Measurements from ENCODE around the gene CREBL2. TPM values are rescaled to one million over a fixed set of nuclear protein-coding genes. Genes with fewer than 3 reads are reported as not detected.
"Not testable (repeated sequence)": the region's sequence is repeated elsewhere in the genome, so short reads cannot be mapped to it uniquely, and the experiment has no call there.

The CREBL2 gene
- total RNA-seq, 2 donors from 2014 or later, result 19.5 to 25.2 TPM

- no peak for ATAC-seq (replicated peaks)
- H3K9me3 Mint-ChIP-seq, result peaks cover 4% of the 10 kb centered on the region
These were observed 24.6 kb upstream of the CREBL2 start for GRCh38 chr12:12586879-12587675.

DNA sequence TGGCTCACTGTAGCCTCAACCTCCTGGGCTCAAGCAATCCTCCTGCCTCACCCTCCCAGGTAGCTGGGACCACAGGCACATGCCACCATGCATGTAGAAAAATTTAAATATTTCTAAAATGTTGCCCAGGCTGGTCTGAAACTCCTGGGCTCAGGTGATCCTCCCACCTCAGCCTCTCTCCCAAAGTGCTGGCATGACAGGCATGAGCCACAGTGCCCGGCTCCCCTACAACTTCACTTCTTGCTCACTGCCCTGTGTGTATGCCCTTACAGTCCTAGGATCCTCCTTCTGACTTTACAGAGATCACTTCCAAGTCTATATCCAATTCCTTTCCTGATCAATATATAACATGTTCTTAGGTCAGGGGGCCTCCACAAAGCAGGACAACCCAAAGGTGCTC lies 23.8 kb upstream of the CREBL2 start:
- no peaks in the 10 kb centered on the region for H3K36me3 Mint-ChIP-seq (ENCODE audit: low read depth)
- peaks cover 29% of the 10 kb centered on the region for H3K4me1 Mint-ChIP-seq
- H3K4me3 Mint-ChIP-seq, result no peak overlapping the region
- no peak for ATAC-seq (replicated peaks)
- H3K27ac Mint-ChIP-seq, result no peak overlapping the region
- H3K27me3 Mint-ChIP-seq, result no peaks in the 10 kb centered on the region
- H3K9me3 Mint-ChIP-seq, result peaks cover 4% of the 10 kb centered on the region

More at GRCh38 chr12:12586879-12587675, 24.6 kb upstream of the CREBL2 start:
- Mint-ChIP-seq H3K36me3 (ENCODE audit: low read depth) (no peaks in the 10 kb centered on the region), H3K27me3 (no peaks in the 10 kb centered on the region), H3K27ac (no peak overlapping the region), H3K4me1 (peaks cover 37% of the 10 kb centered on the region), H3K4me3 (no peak overlapping the region)

DNA sequence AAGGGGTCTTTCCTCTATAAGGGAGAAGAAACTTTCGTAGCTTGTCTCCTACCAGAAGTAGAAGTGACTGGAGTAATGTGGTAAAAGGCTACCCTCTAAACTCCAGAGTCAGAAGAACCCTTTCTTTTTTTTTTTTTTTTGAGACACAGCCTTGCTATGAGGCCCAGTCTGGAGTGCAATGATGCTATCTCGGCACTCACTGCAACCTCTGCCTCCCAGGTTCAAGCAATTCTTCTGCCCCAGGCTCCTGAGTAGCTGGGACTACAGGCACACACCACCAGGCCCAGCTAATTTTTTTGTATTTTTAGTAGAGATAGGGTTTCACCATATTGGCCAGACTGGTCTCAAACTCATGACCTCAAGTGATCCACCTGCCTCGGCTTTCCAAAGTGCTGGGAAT lies 23.2 kb upstream of the CREBL2 start:
- H3K4me3 Mint-ChIP-seq; ATAC-seq (replicated peaks); H3K27me3 Mint-ChIP-seq; H3K36me3 Mint-ChIP-seq (ENCODE audit: low read depth); H3K9me3 Mint-ChIP-seq; H3K27ac Mint-ChIP-seq: not testable (repeated sequence)
- peaks cover 23% of the 10 kb centered on the region for H3K4me1 Mint-ChIP-seq

DNA sequence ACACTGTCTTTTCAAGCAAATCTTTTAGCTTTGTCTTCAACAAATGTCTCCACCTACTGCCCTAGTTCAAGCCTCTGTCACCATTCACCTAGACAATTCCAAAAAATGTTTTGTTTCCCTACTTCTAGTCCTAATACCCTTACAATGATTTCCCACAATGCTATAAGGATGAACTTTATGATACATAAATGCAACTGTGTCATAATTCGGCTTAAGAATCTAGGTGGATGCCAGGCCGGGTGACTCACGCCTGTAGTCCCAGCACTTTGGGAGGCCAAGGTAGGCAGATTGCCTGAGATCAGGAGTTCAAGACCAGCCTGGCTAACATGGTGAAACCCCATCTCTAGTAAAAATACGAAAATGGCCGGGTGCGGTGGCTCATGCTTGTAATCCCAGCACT lies 20.7 kb upstream of the CREBL2 start:
- ATAC-seq (replicated peaks), result no peak
- H3K4me3 Mint-ChIP-seq, result no peak overlapping the region
- H3K27ac Mint-ChIP-seq, result no peak overlapping the region
- no peaks in the 10 kb centered on the region for H3K36me3 Mint-ChIP-seq (ENCODE audit: low read depth)
- H3K27me3 Mint-ChIP-seq, result no peaks in the 10 kb centered on the region
- H3K4me1 Mint-ChIP-seq, result peaks cover 13% of the 10 kb centered on the region
- peaks cover 4% of the 10 kb centered on the region for H3K9me3 Mint-ChIP-seq

GRCh38 chr12:12592930-12593329 lies 18.7 kb upstream of the CREBL2 start:
- Mint-ChIP-seq H3K4me3 (no peak overlapping the region), H3K27me3 (no peaks in the 10 kb centered on the region), H3K4me1 (peaks cover 9% of the 10 kb centered on the region), H3K36me3 (ENCODE audit: low read depth) (no peaks in the 10 kb centered on the region), H3K9me3 (peaks cover 4% of the 10 kb centered on the region), H3K27ac (no peak overlapping the region)
- ATAC-seq (replicated peaks), result no peak

DNA sequence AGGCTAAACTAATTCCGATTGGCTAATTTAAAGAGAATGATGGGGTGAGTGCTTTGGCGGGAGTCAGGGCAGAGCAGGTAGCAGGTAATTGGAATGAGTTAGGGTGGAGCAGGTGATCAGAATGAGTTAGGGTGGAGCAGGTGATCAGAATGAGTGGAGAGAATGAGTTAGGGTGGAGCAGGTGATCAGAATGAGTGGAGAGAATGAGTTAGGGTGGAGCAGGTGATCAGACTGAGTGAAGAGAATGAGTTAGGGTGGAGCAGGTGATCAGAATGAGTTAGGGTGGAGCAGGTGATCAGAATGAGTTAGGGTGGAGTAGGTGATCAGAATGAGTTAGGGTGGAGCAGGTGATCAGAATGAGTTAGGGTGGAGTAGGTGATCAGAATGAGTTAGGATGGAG lies 15.7 kb upstream of the CREBL2 start:
- H3K27me3 Mint-ChIP-seq; H3K4me3 Mint-ChIP-seq; H3K36me3 Mint-ChIP-seq (ENCODE audit: low read depth); ATAC-seq (replicated peaks); H3K9me3 Mint-ChIP-seq; H3K4me1 Mint-ChIP-seq; H3K27ac Mint-ChIP-seq: not testable (repeated sequence)

- H3K27me3 Mint-ChIP-seq; H3K9me3 Mint-ChIP-seq; ATAC-seq (replicated peaks); H3K27ac Mint-ChIP-seq; H3K36me3 Mint-ChIP-seq (ENCODE audit: low read depth); H3K4me1 Mint-ChIP-seq; H3K4me3 Mint-ChIP-seq: not testable (repeated sequence)
These were observed 15.1 kb upstream of the CREBL2 start for GRCh38 chr12:12596598-12596997.

DNA sequence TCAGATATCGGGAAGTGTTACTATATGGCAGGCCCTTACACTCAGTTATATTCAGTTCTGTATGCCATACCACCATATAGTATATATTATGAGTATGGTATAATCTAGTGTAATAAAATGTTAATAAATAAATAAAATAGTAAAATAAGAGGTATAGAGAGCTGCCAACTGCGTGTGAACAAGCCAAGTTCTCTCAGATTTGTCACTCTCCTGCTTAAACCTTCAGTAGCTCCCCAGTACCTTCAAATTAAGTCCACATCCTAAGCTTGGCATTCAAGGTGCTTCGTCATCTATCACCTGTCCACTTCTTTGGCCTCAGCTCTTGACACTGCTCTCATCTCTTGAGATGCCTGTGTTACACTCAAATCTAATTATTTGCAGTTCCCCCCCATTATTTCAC lies 12.8 kb upstream of the CREBL2 start:
- no peaks in the 10 kb centered on the region for H3K36me3 Mint-ChIP-seq (ENCODE audit: low read depth)
- no peak overlapping the region for H3K4me3 Mint-ChIP-seq
- no peaks in the 10 kb centered on the region for H3K9me3 Mint-ChIP-seq
- ATAC-seq (replicated peaks), result no peak
- H3K4me1 Mint-ChIP-seq, result peaks cover 4% of the 10 kb centered on the region
- H3K27me3 Mint-ChIP-seq, result no peaks in the 10 kb centered on the region
- no peak overlapping the region for H3K27ac Mint-ChIP-seq

GRCh38 chr12:12599750-12600643 lies 11.7 kb upstream of the CREBL2 start:
- Mint-ChIP-seq H3K4me3 (no peak overlapping the region), H3K9me3 (no peaks in the 10 kb centered on the region), H3K36me3 (ENCODE audit: low read depth) (no peaks in the 10 kb centered on the region), H3K27ac (peak overlapping the region; percentile 61), H3K4me1 (peaks cover 4% of the 10 kb centered on the region), H3K27me3 (no peaks in the 10 kb centered on the region)
- ATAC-seq (replicated peaks), result no peak

- Mint-ChIP-seq H3K27me3 (no peaks in the 10 kb centered on the region), H3K4me3 (no peak overlapping the region), H3K27ac (no peak overlapping the region), H3K4me1 (peaks cover 3% of the 10 kb centered on the region), H3K36me3 (ENCODE audit: low read depth) (no peaks in the 10 kb centered on the region), H3K9me3 (no peaks in the 10 kb centered on the region)
- ATAC-seq (replicated peaks), result no peak
These were observed 11.0 kb upstream of the CREBL2 start for GRCh38 chr12:12600659-12601058.

DNA sequence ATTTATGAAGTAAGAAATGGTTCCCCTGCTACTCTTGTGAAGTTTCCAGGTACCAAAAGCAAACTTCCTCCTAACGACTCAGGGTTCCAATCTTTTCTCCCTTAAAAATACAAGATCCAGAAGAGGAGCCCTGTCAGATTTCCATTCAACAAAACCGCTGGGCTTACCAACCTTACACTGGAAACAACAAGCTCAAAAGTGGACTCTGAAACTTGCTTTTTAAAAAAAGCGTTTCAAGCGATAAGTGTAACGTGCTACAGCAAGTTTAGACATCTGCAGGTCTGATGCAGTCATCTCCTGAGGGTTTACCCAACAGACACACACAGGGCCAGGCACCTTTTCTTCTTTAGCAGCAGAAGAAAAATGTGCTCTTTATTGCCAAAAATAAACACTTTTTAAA lies 6.9 kb upstream of the CREBL2 start:
- no peak overlapping the region for H3K4me3 Mint-ChIP-seq
- ATAC-seq (replicated peaks), result no peak
- H3K9me3 Mint-ChIP-seq, result no peaks in the 10 kb centered on the region
- no peaks in the 10 kb centered on the region for H3K36me3 Mint-ChIP-seq (ENCODE audit: low read depth)
- H3K4me1 Mint-ChIP-seq, result peaks cover 17% of the 10 kb centered on the region
- H3K27me3 Mint-ChIP-seq, result no peaks in the 10 kb centered on the region
- no peak overlapping the region for H3K27ac Mint-ChIP-seq

- H3K9me3 Mint-ChIP-seq, result no peaks in the 10 kb centered on the region
- H3K36me3 Mint-ChIP-seq (ENCODE audit: low read depth), result no peaks in the 10 kb centered on the region
- H3K27ac Mint-ChIP-seq, result peak overlapping the region; percentile 95
- no peaks in the 10 kb centered on the region for H3K27me3 Mint-ChIP-seq
- H3K4me3 Mint-ChIP-seq, result peak overlapping the region; percentile 71
- H3K4me1 Mint-ChIP-seq, result peaks cover 17% of the 10 kb centered on the region
- peak; percentile 61 for ATAC-seq (replicated peaks)
These were observed 4.7 kb upstream of the CREBL2 start for GRCh38 chr12:12606781-12607589.

DNA sequence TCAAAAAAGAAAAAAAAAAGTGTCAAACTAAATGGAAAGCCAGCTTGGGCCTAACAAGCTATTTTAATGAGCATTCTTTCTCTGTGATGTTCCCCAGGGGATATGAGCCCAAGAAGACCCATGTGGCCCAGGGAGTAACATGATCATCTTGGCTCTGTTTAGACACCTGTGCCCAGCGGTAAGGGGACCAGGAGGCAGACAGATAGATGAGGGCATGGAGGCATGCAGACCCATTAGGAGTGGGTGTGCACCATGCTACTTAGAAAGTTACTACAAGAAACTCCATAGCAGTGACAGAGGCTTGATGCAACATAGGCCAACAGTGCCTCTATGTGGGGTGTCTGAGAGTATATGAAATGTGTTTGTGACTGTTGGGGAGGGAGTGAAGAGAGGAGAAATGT lies 3.1 kb upstream of the CREBL2 start:
- H3K36me3 Mint-ChIP-seq (ENCODE audit: low read depth), result peaks cover 15% of the 10 kb centered on the region
- H3K27ac Mint-ChIP-seq, result peak overlapping the region; percentile 80
- H3K4me3 Mint-ChIP-seq, result peak overlapping the region; percentile 47

GRCh38 chr12:12609692-12610091 lies 2.0 kb upstream of the CREBL2 start:
- no peaks in the 10 kb centered on the region for H3K9me3 Mint-ChIP-seq
- no peak for ATAC-seq (replicated peaks)
- no peak overlapping the region for H3K4me3 Mint-ChIP-seq
- H3K4me1 Mint-ChIP-seq, result peaks cover 22% of the 10 kb centered on the region
- peaks cover 27% of the 10 kb centered on the region for H3K36me3 Mint-ChIP-seq (ENCODE audit: low read depth)
- no peak overlapping the region for H3K27ac Mint-ChIP-seq
- H3K27me3 Mint-ChIP-seq, result no peaks in the 10 kb centered on the region

More for the DNA sequence above, 3.1 kb upstream of the CREBL2 start:
- no peak for ATAC-seq (replicated peaks)
- H3K27me3 Mint-ChIP-seq, result no peaks in the 10 kb centered on the region
- H3K4me1 Mint-ChIP-seq, result peaks cover 22% of the 10 kb centered on the region
- H3K9me3 Mint-ChIP-seq, result no peaks in the 10 kb centered on the region

Data from activated T-helper 17 cell treated with anti-CD3 and anti-CD28 coated beads, Interleukin-2, amount 50 U/mL, for 72 hours (primary cell).